ENCODE data around the gene TAOK1. TPM values are rescaled to one million over a fixed set of nuclear protein-coding genes. Genes with fewer than 3 reads are reported as not detected.
A peak's percentile ranks its signal among the peaks of the same experiment; 100 is the strongest.

The TAOK1 gene
- total RNA-seq, 4 donors from 2014 or later = 28.7 to 104 (median 42.8) TPM

- Histone ChIP-seq H3K4me3 (no peak overlapping the region), H3K36me3 (no peaks in the 10 kb centered on the region), H3K27ac (peak overlapping the region in 1 of 4 donors; percentile 23), H3K27me3 (no peaks in the 10 kb centered on the region), H3K4me1 (peaks cover 0 to 17% (median 2%) of the 10 kb centered on the region in 4 donors), H3K9me3 (no peaks in the 10 kb centered on the region)
- TF ChIP-seq POLR2A (IDR thresholded peaks at IDR 0.05) = no peak
- no peak for TF ChIP-seq CTCF (IDR thresholded peaks at IDR 0.05)
- DNase-seq = no peak
Measured at GRCh38 chr17:29393436-29393835, 3.3 kb downstream of the TAOK1 start.

- DNase-seq = no peak
Measured at GRCh38 chr17:29394761-29395160, 4.6 kb downstream of the TAOK1 start.

GRCh38 chr17:29396066-29396465 is 5.9 kb downstream of the TAOK1 start:
- peaks cover 0 to 17% (median 2%) of the 10 kb centered on the region in 4 donors for H3K4me1 ChIP-seq
- DNase-seq = no peak

More at GRCh38 chr17:29394761-29395160, 4.6 kb downstream of the TAOK1 start:
- Histone ChIP-seq H3K27ac (no peak overlapping the region), H3K4me1 (peaks cover 0 to 17% (median 2%) of the 10 kb centered on the region in 4 donors), H3K4me3 (no peak overlapping the region), H3K27me3 (no peaks in the 10 kb centered on the region), H3K36me3 (peaks cover 0 to 5% (median 0%) of the 10 kb centered on the region in 3 donors), H3K9me3 (no peaks in the 10 kb centered on the region)
- no peak for TF ChIP-seq CTCF (IDR thresholded peaks at IDR 0.05)
- no peak for TF ChIP-seq POLR2A (IDR thresholded peaks at IDR 0.05)

GRCh38 chr17:29399634-29400033 is 9.5 kb downstream of the TAOK1 start:
- H3K27ac ChIP-seq = no peak overlapping the region
- H3K4me1 ChIP-seq = no peaks in the 10 kb centered on the region
- H3K36me3 ChIP-seq = peaks cover 0 to 26% (median 0%) of the 10 kb centered on the region in 3 donors

More at GRCh38 chr17:29396066-29396465, 5.9 kb downstream of the TAOK1 start:
- TF ChIP-seq CTCF (IDR thresholded peaks at IDR 0.05) = no peak
- no peak for TF ChIP-seq POLR2A (IDR thresholded peaks at IDR 0.05)
- no peak overlapping the region for H3K4me3 ChIP-seq
- H3K27me3 ChIP-seq = no peaks in the 10 kb centered on the region
- no peak overlapping the region for H3K27ac ChIP-seq
- no peaks in the 10 kb centered on the region for H3K9me3 ChIP-seq
- H3K36me3 ChIP-seq = peaks cover 0 to 15% (median 0%) of the 10 kb centered on the region in 3 donors

GRCh38 chr17:29400818-29401217 is 10.7 kb downstream of the TAOK1 start:
- H3K36me3 ChIP-seq = peaks cover 0 to 35% (median 0%) of the 10 kb centered on the region in 3 donors
- no peak for TF ChIP-seq CTCF (IDR thresholded peaks at IDR 0.05)
- no peak for TF ChIP-seq POLR2A (IDR thresholded peaks at IDR 0.05)

More at GRCh38 chr17:29399634-29400033, 9.5 kb downstream of the TAOK1 start:
- H3K27me3 ChIP-seq = no peaks in the 10 kb centered on the region
- no peak for TF ChIP-seq POLR2A (IDR thresholded peaks at IDR 0.05)
- no peak for TF ChIP-seq CTCF (IDR thresholded peaks at IDR 0.05)
- no peaks in the 10 kb centered on the region for H3K9me3 ChIP-seq
- H3K4me3 ChIP-seq = no peak overlapping the region
- DNase-seq = peak in 1 of 3 donors; percentile 38

More at GRCh38 chr17:29400818-29401217, 10.7 kb downstream of the TAOK1 start:
- Histone ChIP-seq H3K27ac (no peak overlapping the region), H3K4me3 (no peak overlapping the region), H3K9me3 (no peaks in the 10 kb centered on the region), H3K4me1 (no peaks in the 10 kb centered on the region), H3K27me3 (no peaks in the 10 kb centered on the region)
- peak in 1 of 3 donors; percentile 13 for DNase-seq

Measured in Peyer's patch (tissue), 4 donors.